SK-N-SH treated with all-trans-retinoic acid at 6 μM for 48 hours (cell line): ENCODE results near the gene KATNA1.

Experiments
- ATAC-seq: fragments of 200-7000 bp; cut with Tn5 transposase; 3 replicates; pipeline ENCODE4 v1.9.1; 2020; ENCODE audit warnings: mild to moderate bottlenecking, moderate library complexity
- ARNTL ChIP-seq: fragments of 450-650 bp; formaldehyde crosslinking; IDR thresholded peaks from 2 replicates; pipeline ENCODE4 v1.5.0; 2020; ENCODE audit warnings: low read depth, mild to moderate bottlenecking, moderate library complexity, borderline replicate concordance
- BACH2 ChIP-seq: fragments of 250-450 bp; sonication (Bioruptor Pico); IDR thresholded peaks from 2 replicates; pipeline ENCODE4 v1.9.0; 2021; ENCODE audit warnings: mild to moderate bottlenecking, borderline replicate concordance
- CSDC2 ChIP-seq: fragments of 250-450 bp; sonication (Bioruptor Pico); IDR thresholded peaks from 2 replicates; pipeline ENCODE4 v1.5.0; 2020; ENCODE audit warnings: mild to moderate bottlenecking, moderate library complexity
- ESRRG ChIP-seq: fragments of 250-450 bp; sonication (Bioruptor Pico); IDR thresholded peaks from 2 replicates; pipeline ENCODE4 v1.6.1; 2021; ENCODE audit warnings: mild to moderate bottlenecking
- GLIS3 ChIP-seq: fragments of 250-450 bp; sonication (Bioruptor Pico); IDR thresholded peaks from 2 replicates; pipeline ENCODE4 v1.5.0; 2020; ENCODE audit warnings: mild to moderate bottlenecking, moderate library complexity
- ISL1 ChIP-seq: fragments of 250-450 bp; sonication (Bioruptor Pico); IDR thresholded peaks from 2 replicates; pipeline ENCODE4 v2.1.2; 2022; ENCODE audit warnings: mild to moderate bottlenecking, moderate library complexity
- OSR1 ChIP-seq: fragments of 250-450 bp; sonication (Bioruptor Pico); IDR thresholded peaks from 2 replicates; pipeline ENCODE4 v1.8.0; 2022; ENCODE audit warnings: moderate library complexity, mild to moderate bottlenecking, inconsistent platforms
- PATZ1 ChIP-seq: fragments of 250-450 bp; sonication (Bioruptor Pico); IDR thresholded peaks from 2 replicates; pipeline ENCODE4 v1.8.0; 2020; ENCODE audit warnings: mild to moderate bottlenecking, moderate library complexity, borderline replicate concordance
- PPARA ChIP-seq: fragments of 250-450 bp; sonication (Bioruptor Pico); IDR thresholded peaks from 2 replicates; pipeline ENCODE4 v1.5.0; 2020; ENCODE audit warnings: mild to moderate bottlenecking, borderline replicate concordance
- RARB ChIP-seq: fragments of 250-450 bp; sonication (Bioruptor Pico); IDR thresholded peaks from 2 replicates; pipeline ENCODE4 v1.8.0; 2021; ENCODE audit warnings: mild to moderate bottlenecking, moderate library complexity
- SNAI2 ChIP-seq: fragments of 250-450 bp; sonication (Bioruptor Pico); IDR thresholded peaks from 2 replicates; pipeline ENCODE4 v1.5.0; 2020; ENCODE audit warnings: mild to moderate bottlenecking, moderate library complexity
- TOX ChIP-seq: fragments of 250-450 bp; sonication (Bioruptor Pico); IDR thresholded peaks from 2 replicates; pipeline ENCODE4 v1.8.0; 2021; ENCODE audit warnings: mild to moderate bottlenecking, moderate library complexity, borderline replicate concordance
- ZC3H10 ChIP-seq: fragments of 250-450 bp; sonication (Bioruptor Pico); IDR thresholded peaks from 2 replicates; pipeline ENCODE4 v1.5.1; 2021; ENCODE audit warnings: mild to moderate bottlenecking, moderate library complexity
- ZFP3 ChIP-seq: fragments of 250-450 bp; sonication (Bioruptor Pico); IDR thresholded peaks from 2 replicates; pipeline ENCODE4 v1.5.0; 2020; ENCODE audit warnings: mild to moderate bottlenecking, moderate library complexity
- ZFP30 ChIP-seq: fragments of 450-650 bp; formaldehyde crosslinking; IDR thresholded peaks from 2 replicates; pipeline ENCODE4 v1.5.0; 2022; ENCODE audit warnings: mild to moderate bottlenecking, moderate library complexity
- ZNF565 ChIP-seq: fragments of 450-650 bp; formaldehyde crosslinking; conservative IDR thresholded peaks from 2 replicates; pipeline ENCODE4 v1.5.0; 2020; ENCODE audit warnings: low read depth, mild to moderate bottlenecking, moderate library complexity
- ZNF70 ChIP-seq: fragments of 450-650 bp; formaldehyde crosslinking; IDR thresholded peaks from 2 replicates; pipeline ENCODE4 v1.5.0; 2020; ENCODE audit warnings: mild to moderate bottlenecking, moderate library complexity
- ZNF8 ChIP-seq: fragments of 450-650 bp; formaldehyde crosslinking; IDR thresholded peaks from 2 replicates; pipeline ENCODE4 v1.5.0; 2020; ENCODE audit warnings: mild to moderate bottlenecking, moderate library complexity
- TF ChIP-seq, protein P1 (sequence below): fragments of 250-450 bp; sonication (Bioruptor Pico); IDR thresholded peaks from 2 replicates; pipeline ENCODE4 v1.5.0; 2020; ENCODE audit warnings: mild to moderate bottlenecking, moderate library complexity
- TF ChIP-seq, protein P2 (sequence below): fragments of 250-450 bp; sonication (Bioruptor Pico); IDR thresholded peaks from 2 replicates; pipeline ENCODE4 v1.8.0; 2021; ENCODE audit warnings: low read depth, mild to moderate bottlenecking, moderate library complexity, borderline replicate concordance
- TF ChIP-seq, protein P3 (sequence below): fragments of 250-450 bp; sonication (Bioruptor Pico); IDR thresholded peaks from 2 replicates; pipeline ENCODE4 v1.5.1; 2021; ENCODE audit warnings: mild to moderate bottlenecking, moderate library complexity
- TF ChIP-seq, protein P4 (sequence below): fragments of 250-450 bp; sonication (Bioruptor Pico); IDR thresholded peaks from 2 replicates; pipeline ENCODE4 v1.5.1; 2020; ENCODE audit warnings: low read depth, mild to moderate bottlenecking, moderate library complexity

KATNA1 gene

DNA sequence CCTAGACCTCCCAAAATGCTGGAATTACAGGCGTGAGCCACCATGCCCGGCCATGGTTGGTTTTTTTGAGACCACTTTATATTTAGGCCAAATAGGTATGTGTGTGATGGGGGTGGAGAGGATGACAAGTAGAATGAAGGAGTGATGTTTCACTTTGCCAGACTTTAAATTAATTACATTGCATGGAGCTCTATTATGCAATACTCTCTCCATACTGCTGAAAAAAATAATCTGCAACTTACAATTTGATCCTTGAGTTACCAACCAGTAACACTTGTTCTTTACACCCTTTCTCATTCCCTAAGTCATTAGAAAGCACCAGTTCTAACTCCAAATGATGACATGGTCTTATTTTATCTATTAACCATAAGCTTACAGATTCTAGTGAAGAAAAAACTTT lies 55.5 kb downstream of the KATNA1 start:
- ATAC-seq: no peak
- no peak for TF ChIP-seq PPARA (CRISPR knock-in tag)
- TF ChIP-seq ZNF8 (CRISPR knock-in tag): no peak
- no peak for TF ChIP-seq RARB
- no peak for TF ChIP-seq ZNF565 (CRISPR knock-in tag)
- no peak for TF ChIP-seq TOX (CRISPR knock-in tag)
- no peak for TF ChIP-seq SNAI2
- no peak for TF ChIP-seq CSDC2 (CRISPR knock-in tag)
- TF ChIP-seq, protein P1, sequence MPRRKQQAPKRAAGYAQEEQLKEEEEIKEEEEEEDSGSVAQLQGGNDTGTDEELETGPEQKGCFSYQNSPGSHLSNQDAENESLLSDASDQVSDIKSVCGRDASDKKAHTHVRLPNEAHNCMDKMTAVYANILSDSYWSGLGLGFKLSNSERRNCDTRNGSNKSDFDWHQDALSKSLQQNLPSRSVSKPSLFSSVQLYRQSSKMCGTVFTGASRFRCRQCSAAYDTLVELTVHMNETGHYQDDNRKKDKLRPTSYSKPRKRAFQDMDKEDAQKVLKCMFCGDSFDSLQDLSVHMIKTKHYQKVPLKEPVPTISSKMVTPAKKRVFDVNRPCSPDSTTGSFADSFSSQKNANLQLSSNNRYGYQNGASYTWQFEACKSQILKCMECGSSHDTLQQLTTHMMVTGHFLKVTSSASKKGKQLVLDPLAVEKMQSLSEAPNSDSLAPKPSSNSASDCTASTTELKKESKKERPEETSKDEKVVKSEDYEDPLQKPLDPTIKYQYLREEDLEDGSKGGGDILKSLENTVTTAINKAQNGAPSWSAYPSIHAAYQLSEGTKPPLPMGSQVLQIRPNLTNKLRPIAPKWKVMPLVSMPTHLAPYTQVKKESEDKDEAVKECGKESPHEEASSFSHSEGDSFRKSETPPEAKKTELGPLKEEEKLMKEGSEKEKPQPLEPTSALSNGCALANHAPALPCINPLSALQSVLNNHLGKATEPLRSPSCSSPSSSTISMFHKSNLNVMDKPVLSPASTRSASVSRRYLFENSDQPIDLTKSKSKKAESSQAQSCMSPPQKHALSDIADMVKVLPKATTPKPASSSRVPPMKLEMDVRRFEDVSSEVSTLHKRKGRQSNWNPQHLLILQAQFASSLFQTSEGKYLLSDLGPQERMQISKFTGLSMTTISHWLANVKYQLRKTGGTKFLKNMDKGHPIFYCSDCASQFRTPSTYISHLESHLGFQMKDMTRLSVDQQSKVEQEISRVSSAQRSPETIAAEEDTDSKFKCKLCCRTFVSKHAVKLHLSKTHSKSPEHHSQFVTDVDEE (CRISPR knock-in tag): no peak
- no peak for TF ChIP-seq GLIS3
- TF ChIP-seq ZNF70: no peak
- no peak for TF ChIP-seq ARNTL (CRISPR knock-in tag)
- no peak for TF ChIP-seq ISL1 (CRISPR knock-in tag)
- TF ChIP-seq ZFP30: no peak
- TF ChIP-seq ESRRG (CRISPR knock-in tag): no peak
- TF ChIP-seq ZC3H10: no peak
- no peak for TF ChIP-seq PATZ1 (CRISPR knock-in tag)
- TF ChIP-seq OSR1 (CRISPR knock-in tag): no peak
- TF ChIP-seq, protein P2, sequence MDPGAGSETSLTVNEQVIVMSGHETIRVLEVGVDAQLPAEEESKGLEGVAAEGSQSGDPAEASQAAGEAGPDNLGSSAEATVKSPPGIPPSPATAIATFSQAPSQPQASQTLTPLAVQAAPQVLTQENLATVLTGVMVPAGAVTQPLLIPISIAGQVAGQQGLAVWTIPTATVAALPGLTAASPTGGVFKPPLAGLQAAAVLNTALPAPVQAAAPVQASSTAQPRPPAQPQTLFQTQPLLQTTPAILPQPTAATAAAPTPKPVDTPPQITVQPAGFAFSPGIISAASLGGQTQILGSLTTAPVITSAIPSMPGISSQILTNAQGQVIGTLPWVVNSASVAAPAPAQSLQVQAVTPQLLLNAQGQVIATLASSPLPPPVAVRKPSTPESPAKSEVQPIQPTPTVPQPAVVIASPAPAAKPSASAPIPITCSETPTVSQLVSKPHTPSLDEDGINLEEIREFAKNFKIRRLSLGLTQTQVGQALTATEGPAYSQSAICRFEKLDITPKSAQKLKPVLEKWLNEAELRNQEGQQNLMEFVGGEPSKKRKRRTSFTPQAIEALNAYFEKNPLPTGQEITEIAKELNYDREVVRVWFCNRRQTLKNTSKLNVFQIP (CRISPR knock-in tag): no peak
- TF ChIP-seq, protein P3, sequence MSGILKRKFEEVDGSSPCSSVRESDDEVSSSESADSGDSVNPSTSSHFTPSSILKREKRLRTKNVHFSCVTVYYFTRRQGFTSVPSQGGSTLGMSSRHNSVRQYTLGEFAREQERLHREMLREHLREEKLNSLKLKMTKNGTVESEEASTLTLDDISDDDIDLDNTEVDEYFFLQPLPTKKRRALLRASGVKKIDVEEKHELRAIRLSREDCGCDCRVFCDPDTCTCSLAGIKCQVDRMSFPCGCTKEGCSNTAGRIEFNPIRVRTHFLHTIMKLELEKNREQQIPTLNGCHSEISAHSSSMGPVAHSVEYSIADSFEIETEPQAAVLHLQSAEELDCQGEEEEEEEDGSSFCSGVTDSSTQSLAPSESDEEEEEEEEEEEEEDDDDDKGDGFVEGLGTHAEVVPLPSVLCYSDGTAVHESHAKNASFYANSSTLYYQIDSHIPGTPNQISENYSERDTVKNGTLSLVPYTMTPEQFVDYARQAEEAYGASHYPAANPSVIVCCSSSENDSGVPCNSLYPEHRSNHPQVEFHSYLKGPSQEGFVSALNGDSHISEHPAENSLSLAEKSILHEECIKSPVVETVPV (CRISPR knock-in tag): no peak

DNA sequence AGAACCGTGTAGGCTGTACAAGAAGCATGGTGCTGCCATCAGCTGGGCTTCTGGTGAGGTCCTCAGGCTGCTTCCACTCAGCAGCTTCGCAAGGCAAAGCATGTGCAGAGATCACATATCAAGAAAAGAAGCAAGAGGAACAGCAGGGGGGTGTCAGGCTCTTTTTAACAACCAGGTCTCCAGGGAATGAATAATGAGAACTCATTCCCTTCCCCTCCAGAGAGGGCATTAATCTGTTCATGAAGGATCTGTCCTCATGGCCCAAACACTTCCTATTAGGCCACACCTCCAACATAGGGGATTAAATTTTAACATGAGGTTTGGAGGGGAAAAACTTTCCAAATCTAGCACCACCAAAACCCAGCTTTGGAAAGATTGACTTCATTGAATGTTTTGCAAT lies 62.4 kb downstream of the KATNA1 start:
- TF ChIP-seq, protein P2 (CRISPR knock-in tag): no peak
- TF ChIP-seq, protein P3 (CRISPR knock-in tag): no peak
- no peak for TF ChIP-seq BACH2
- TF ChIP-seq ZC3H10: no peak
- TF ChIP-seq ZFP3 (CRISPR knock-in tag): no peak
- TF ChIP-seq, protein P4, sequence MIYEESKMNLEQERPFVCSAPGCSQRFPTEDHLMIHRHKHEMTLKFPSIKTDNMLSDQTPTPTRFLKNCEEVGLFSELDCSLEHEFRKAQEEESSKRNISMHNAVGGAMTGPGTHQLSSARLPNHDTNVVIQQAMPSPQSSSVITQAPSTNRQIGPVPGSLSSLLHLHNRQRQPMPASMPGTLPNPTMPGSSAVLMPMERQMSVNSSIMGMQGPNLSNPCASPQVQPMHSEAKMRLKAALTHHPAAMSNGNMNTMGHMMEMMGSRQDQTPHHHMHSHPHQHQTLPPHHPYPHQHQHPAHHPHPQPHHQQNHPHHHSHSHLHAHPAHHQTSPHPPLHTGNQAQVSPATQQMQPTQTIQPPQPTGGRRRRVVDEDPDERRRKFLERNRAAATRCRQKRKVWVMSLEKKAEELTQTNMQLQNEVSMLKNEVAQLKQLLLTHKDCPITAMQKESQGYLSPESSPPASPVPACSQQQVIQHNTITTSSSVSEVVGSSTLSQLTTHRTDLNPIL (CRISPR knock-in tag): no peak
- TF ChIP-seq SNAI2: no peak
- TF ChIP-seq OSR1 (CRISPR knock-in tag): no peak
- TF ChIP-seq ZNF565 (CRISPR knock-in tag): no peak
- TF ChIP-seq ARNTL (CRISPR knock-in tag): no peak
- TF ChIP-seq ZFP30: no peak
- no peak for TF ChIP-seq TOX (CRISPR knock-in tag)
- TF ChIP-seq CSDC2 (CRISPR knock-in tag): no peak
- TF ChIP-seq RARB: no peak
- ATAC-seq: no peak
